GM18951 (cell line): ENCODE data around the gene POGK.
A peak's percentile ranks its signal among the peaks of the same experiment; 100 is the strongest.
"Not testable (repeated sequence)": the region's sequence is repeated elsewhere in the genome, so short reads cannot be mapped to it uniquely, and the experiment has no call there.

ENCODE experiments used
- POLR2A ChIP-seq: IDR thresholded peaks from 4 replicates; pipeline ENCODE4 v1.6.1; 2011; ENCODE audit warnings: mild to moderate bottlenecking; ENCODE audit not compliant: insufficient read length, insufficient read depth; ENCODE audit errors: extremely low read depth
- in situ Hi-C: fragments of 300-500 bp; cut with MboI; formaldehyde crosslinking; loops from one replicate; pipeline ENCODE4 v1.12.0; 2022; ENCODE audit warnings: low sequenced_read_pairs, mixed read lengths, inconsistent platforms; ENCODE audit not compliant: unreplicated experiment

Gene POGK

GRCh38 chr1:166870584-166870983 lies 31.3 kb downstream of the POGK start:
- TF ChIP-seq POLR2A = no peak
- in situ Hi-C loops = no loop called here

- TF ChIP-seq POLR2A = no peak
- in situ Hi-C loops = no loop called here
These were observed 35.2 kb downstream of the POGK start for GRCh38 chr1:166874464-166874863.

- no peak for TF ChIP-seq POLR2A
- in situ Hi-C loops = no loop called here
These were observed 36.0 kb downstream of the POGK start for GRCh38 chr1:166875302-166875733.

GRCh38 chr1:166875734-166876539 lies 36.7 kb downstream of the POGK start, which contains the start of gene TADA1:
TADA1 (minus strand) TSS chr1:166876264; CDS start chr1:166876233, 31 bp downstream.
- TF ChIP-seq POLR2A = peak; percentile 57
- in situ Hi-C loops = no loop called here

GRCh38 chr1:166876540-166876838 lies 37.2 kb downstream of the POGK start:
- no peak for TF ChIP-seq POLR2A
- in situ Hi-C loops = no loop called here

GRCh38 chr1:166878173-166878917 lies 39.1 kb downstream of the POGK start:
- in situ Hi-C loops = not testable (repeated sequence)

- TF ChIP-seq POLR2A = no peak
- in situ Hi-C loops = no loop called here
These were observed 43.6 kb downstream of the POGK start for GRCh38 chr1:166882893-166883292.

- TF ChIP-seq POLR2A = no peak
- in situ Hi-C loops = no loop called here
These were observed 44.9 kb downstream of the POGK start for GRCh38 chr1:166884040-166884642.

GRCh38 chr1:166884971-166885370 lies 45.7 kb downstream of the POGK start:
- no peak for TF ChIP-seq POLR2A
- in situ Hi-C loops = no loop called here

GRCh38 chr1:166888373-166889111 lies 49.3 kb downstream of the POGK start:
- in situ Hi-C loops = no loop called here
- TF ChIP-seq POLR2A = no peak

GRCh38 chr1:166889776-166890175 lies 50.5 kb downstream of the POGK start:
- in situ Hi-C loops = no loop called here

GRCh38 chr1:166895766-166896165 lies 56.5 kb downstream of the POGK start:
- in situ Hi-C loops = no loop called here
- TF ChIP-seq POLR2A = no peak

More at GRCh38 chr1:166889776-166890175, 50.5 kb downstream of the POGK start:
- TF ChIP-seq POLR2A = no peak

GRCh38 chr1:166899769-166900168 lies 60.5 kb downstream of the POGK start:
- no peak for TF ChIP-seq POLR2A
- in situ Hi-C loops = no loop called here
